Cardiac fibroblast (primary cell): ENCODE measurements around the gene RCN2.

Experiments
- DNase-seq, 2 donors: peaks; one replicate each; pipeline versions ENCODE4 v3.0.0 to v3.0.0-alpha.2; 2010; ENCODE audit warnings: low read depth in 2 of 2
- H3K4me3 ChIP-seq, 2 donors: replicated peaks in 1 of 2; 1 replicate in 1 of 2; 2 replicates in 1 of 2; pipeline ENCODE4 v1.5.1; 2011; ENCODE audit warnings: low read depth in 2 of 2, low read length in 2 of 2, mild to moderate bottlenecking in 2 of 2, moderate library complexity in 1 of 2
- CTCF ChIP-seq: IDR thresholded peaks from one replicate; pipeline ENCODE4 v1.5.1; 2011; ENCODE audit warnings: low read depth, mild to moderate bottlenecking, low read length, inconsistent platforms

Gene RCN2

GRCh38 chr15:76994001-76994400 is 62.5 kb downstream of the RCN2 start:
- peak in 1 of 2 donors; percentile 5 for DNase-seq
- TF ChIP-seq CTCF = no peak
- H3K4me3 ChIP-seq = no peak overlapping the region

GRCh38 chr15:76994496-76994895 is 62.9 kb downstream of the RCN2 start:
- TF ChIP-seq CTCF = no peak
- no peak overlapping the region for H3K4me3 ChIP-seq

GRCh38 chr15:76994971-76995945 is 63.7 kb downstream of the RCN2 start, which contains the start of gene PSTPIP1:
Gene PSTPIP1, plus strand, starts transcription at chr15:76995126. Its CDS starts 448 bp downstream, at chr15:76995574.
- no peak within 1 kb of the TSS for H3K4me3 ChIP-seq
- DNase-seq = no peak
- TF ChIP-seq CTCF = no peak

More at GRCh38 chr15:76994496-76994895, 62.9 kb downstream of the RCN2 start:
- no peak for DNase-seq

GRCh38 chr15:76996076-76996525 is 64.6 kb downstream of the RCN2 start:
- no peak overlapping the region for H3K4me3 ChIP-seq
- no peak for DNase-seq
- TF ChIP-seq CTCF = no peak

GRCh38 chr15:76996526-76997401 is 65.2 kb downstream of the RCN2 start:
- H3K4me3 ChIP-seq = no peak overlapping the region
- peak; percentile 50 to 57 for DNase-seq
- TF ChIP-seq CTCF = no peak

GRCh38 chr15:76998663-76999285 is 67.2 kb downstream of the RCN2 start:
- TF ChIP-seq CTCF = no peak
- H3K4me3 ChIP-seq = no peak overlapping the region
- no peak for DNase-seq
